RWPE2 (cell line): Measurements from ENCODE around the gene ICA1L.
A peak's percentile ranks its signal among the peaks of the same experiment; 100 is the strongest.

Source experiments
- ATAC-seq: fragments of 200-7000 bp; cut with Tn5 transposase; 3 replicates; pipeline ENCODE4 v1.9.1; 2021; ENCODE audit warnings: low read depth
- DNase-seq: peaks from one replicate; pipeline ENCODE4 v3.0.0-alpha.2; 2020; ENCODE audit warnings: low spot score
- H3K27ac ChIP-seq: fragments of 450-650 bp; 2 replicates; pipeline ENCODE4 v1.5.1; 2017; ENCODE audit warnings: mild to moderate bottlenecking; ENCODE audit not compliant: poor library complexity, severe bottlenecking
- H3K27me3 ChIP-seq: fragments of 250-450 bp; sonication (Bioruptor Pico); 2 replicates; pipeline ENCODE4 v1.5.1; 2021; ENCODE audit warnings: mild to moderate bottlenecking, moderate library complexity; ENCODE audit not compliant: insufficient read depth, poor library complexity, severe bottlenecking
- H3K36me3 ChIP-seq: fragments of 250-450 bp; sonication (Bioruptor Pico); 2 replicates; pipeline ENCODE4 v1.5.1; 2020; ENCODE audit warnings: low read depth, mild to moderate bottlenecking, moderate library complexity
- H3K4me1 ChIP-seq: fragments of 250-450 bp; sonication (Bioruptor Pico); 2 replicates; pipeline ENCODE4 v1.5.1; 2021; ENCODE audit warnings: mild to moderate bottlenecking, moderate library complexity; ENCODE audit not compliant: insufficient read depth, poor library complexity, severe bottlenecking
- H3K4me3 ChIP-seq: fragments of 250-450 bp; sonication (Bioruptor Pico); 2 replicates; pipeline ENCODE4 v1.5.1; 2021; ENCODE audit warnings: mild to moderate bottlenecking, moderate library complexity; ENCODE audit not compliant: severe bottlenecking
- H3K9me3 ChIP-seq: fragments of 250-450 bp; sonication (Bioruptor Pico); 2 replicates; pipeline ENCODE4 v1.5.1; 2021; ENCODE audit warnings: mild to moderate bottlenecking, moderate library complexity; ENCODE audit not compliant: severe bottlenecking
- CTCF ChIP-seq: fragments of 450-650 bp; IDR thresholded peaks from one replicate; pipeline ENCODE4 v1.5.1; 2017; ENCODE audit warnings: mild to moderate bottlenecking, moderate library complexity; ENCODE audit not compliant: poor library complexity, severe bottlenecking

The ICA1L gene

GRCh38 chr2:202883987-202884675, 12.6 kb upstream of the ICA1L start:
- H3K9me3 ChIP-seq: no peaks in the 10 kb centered on the region
- no peak overlapping the region for H3K27ac ChIP-seq
- no peaks in the 10 kb centered on the region for H3K4me1 ChIP-seq
- H3K4me3 ChIP-seq: no peak overlapping the region
- no peak for ATAC-seq
- H3K36me3 ChIP-seq: peaks cover 65% of the 10 kb centered on the region
- H3K27me3 ChIP-seq: no peaks in the 10 kb centered on the region
- DNase-seq: no peak
- no peak for TF ChIP-seq CTCF

GRCh38 chr2:202881570-202881969, 10.0 kb upstream of the ICA1L start:
- no peak for TF ChIP-seq CTCF
- Histone ChIP-seq H3K4me3 (no peak overlapping the region), H3K9me3 (no peaks in the 10 kb centered on the region), H3K27ac (no peak overlapping the region), H3K27me3 (no peaks in the 10 kb centered on the region), H3K4me1 (no peaks in the 10 kb centered on the region), H3K36me3 (peaks cover 51% of the 10 kb centered on the region)
- DNase-seq (no peak), ATAC-seq (no peak)

- no peak overlapping the region for H3K4me3 ChIP-seq
- no peaks in the 10 kb centered on the region for H3K9me3 ChIP-seq
- ATAC-seq (no peak), DNase-seq (no peak)
- H3K27ac ChIP-seq: no peak overlapping the region
- H3K4me1 ChIP-seq: no peaks in the 10 kb centered on the region
- no peak for TF ChIP-seq CTCF
- H3K36me3 ChIP-seq: peaks cover 31% of the 10 kb centered on the region
- no peaks in the 10 kb centered on the region for H3K27me3 ChIP-seq
Measured at GRCh38 chr2:202877699-202878098, 6.1 kb upstream of the ICA1L start.

- peak; percentile 93 for ATAC-seq
- Histone ChIP-seq H3K4me3 (peak overlapping the region; percentile 68), H3K27ac (peak overlapping the region; percentile 62), H3K36me3 (no peaks in the 10 kb centered on the region; the same call in 1 of the 2 replicates), H3K9me3 (no peaks in the 10 kb centered on the region), H3K27me3 (no peaks in the 10 kb centered on the region), H3K4me1 (no peaks in the 10 kb centered on the region)
- DNase-seq: peak; percentile 83
- peak; percentile 80 for TF ChIP-seq CTCF
Measured at GRCh38 chr2:202870431-202871299, 901 bp downstream of the ICA1L start.
